Activated naive CD4-positive, alpha-beta T cell treated with anti-CD3 and anti-CD28 coated beads for 36 hours (primary cell): ENCODE measurements around the gene PDSS2. TPM values are rescaled to one million over a fixed set of nuclear protein-coding genes. Genes with fewer than 3 reads are reported as not detected.
"Not testable (repeated sequence)": the region's sequence is repeated elsewhere in the genome, so short reads cannot be mapped to it uniquely, and the experiment has no call there.

Experiments used
- CTCF ChIA-PET: fragments of 350-600 bp; sonication (Branson Sonifier 250); formaldehyde crosslinking; loops from one replicate; lab custom pipeline; 2021; ENCODE audit warnings: antibody characterized with exemption; lab: Charles Lee
- DNase-seq: peaks from one replicate; pipeline ENCODE4 v3.0.0-alpha.2; 2020
- H3K27ac Mint-ChIP-seq: one replicate; pipeline ENCODE4 v1.8.0; 2021; ENCODE audit warnings: mild to moderate bottlenecking, mixed read lengths
- H3K27me3 Mint-ChIP-seq: one replicate; pipeline ENCODE4 v1.8.0; 2021; ENCODE audit warnings: low read depth, mixed read lengths
- H3K36me3 Mint-ChIP-seq: one replicate; pipeline ENCODE4 v1.8.0; 2021; ENCODE audit warnings: low read depth, mixed read lengths
- H3K4me1 Mint-ChIP-seq: one replicate; pipeline ENCODE4 v1.8.0; 2021; ENCODE audit warnings: low read depth, mixed read lengths
- H3K4me3 Mint-ChIP-seq: one replicate; pipeline ENCODE4 v1.8.0; 2021; ENCODE audit warnings: mild to moderate bottlenecking, moderate library complexity, mixed read lengths
- H3K9me3 Mint-ChIP-seq: one replicate; pipeline ENCODE4 v1.8.0; 2021; ENCODE audit warnings: mixed read lengths
- intact Hi-C: fragments of 100-400 bp; cut with micrococcal nuclease; formaldehyde crosslinking; loops from one replicate; pipeline ENCODE4 v1.15.1; 2023
- total RNA-seq, 2 experiments: library from RNA; stranded (reverse); gene quantifications; one replicate each; pipeline ENCODE4 v1.2.3, GENCODE V29; 2021

Gene PDSS2
- total RNA-seq, 2 experiments from 2014 or later = 10.5 to 11.3 TPM

GRCh38 chr6:107321793-107322192 is 137.6 kb downstream of the PDSS2 start:
- Mint-ChIP-seq H3K4me1 (peaks cover 19% of the 10 kb centered on the region), H3K27me3 (no peaks in the 10 kb centered on the region), H3K36me3 (peaks cover 3% of the 10 kb centered on the region), H3K9me3 (no peaks in the 10 kb centered on the region), H3K4me3 (no peak overlapping the region), H3K27ac (peak overlapping the region; percentile 1)
- intact Hi-C loops = no loop called here
- no peak for DNase-seq
- CTCF ChIA-PET = no interaction called here

GRCh38 chr6:107319906-107320530 is 139.3 kb downstream of the PDSS2 start:
- CTCF ChIA-PET = interaction anchor here (0.7 to 2.5 kb wide), 3 partner anchors 9 to 353 kb away, joined by 3 to 6 read pairs (median 4); partner anchors contain the start of gene PDSS2
- H3K27me3 Mint-ChIP-seq = no peaks in the 10 kb centered on the region
- intact Hi-C loops = loop anchor here (5.0 to 10.0 kb wide), 2 partner anchors 552 to 735 kb away; no protein-coding TSS in a partner anchor

GRCh38 chr6:107318100-107318736 is 141.1 kb downstream of the PDSS2 start:
- CTCF ChIA-PET = interaction anchor here (0.7 to 3.7 kb wide), 24 partner anchors 11 to 530 kb away, joined by 3 to 14 read pairs (median 4); partner anchors contain the start of gene PDSS2
- Mint-ChIP-seq H3K36me3 (no peaks in the 10 kb centered on the region), H3K4me1 (peaks cover 17% of the 10 kb centered on the region), H3K9me3 (no peaks in the 10 kb centered on the region), H3K27me3 (no peaks in the 10 kb centered on the region), H3K27ac (no peak overlapping the region), H3K4me3 (no peak overlapping the region)
- intact Hi-C loops = loop anchor here (1.0 to 10.0 kb wide), 6 partner anchors 141 to 737 kb away; partner anchors contain the start of genes PDSS2 and SOBP
- DNase-seq = peak; percentile 62

More at GRCh38 chr6:107319906-107320530, 139.3 kb downstream of the PDSS2 start:
- Mint-ChIP-seq H3K27ac (no peak overlapping the region), H3K36me3 (peaks cover 1% of the 10 kb centered on the region), H3K4me3 (no peak overlapping the region), H3K9me3 (no peaks in the 10 kb centered on the region), H3K4me1 (peaks cover 19% of the 10 kb centered on the region)
- no peak for DNase-seq

GRCh38 chr6:107315114-107315513 is 144.2 kb downstream of the PDSS2 start:
- Mint-ChIP-seq H3K27ac (no peak overlapping the region), H3K9me3 (no peaks in the 10 kb centered on the region)
- CTCF ChIA-PET = interaction anchor here (0.7 kb wide), 1 partner anchor 333 kb away, joined by 3 read pairs; no protein-coding TSS in a partner anchor

GRCh38 chr6:107314531-107314939 is 144.8 kb downstream of the PDSS2 start:
- CTCF ChIA-PET = no interaction called here
- Mint-ChIP-seq H3K27ac (no peak overlapping the region), H3K27me3 (no peaks in the 10 kb centered on the region), H3K36me3 (no peaks in the 10 kb centered on the region), H3K4me3 (no peak overlapping the region), H3K4me1 (no peaks in the 10 kb centered on the region), H3K9me3 (no peaks in the 10 kb centered on the region)
- DNase-seq = no peak
- intact Hi-C loops = loop anchor here (10.0 kb wide), 1 partner anchor 740 kb away; no protein-coding TSS in a partner anchor

More at GRCh38 chr6:107315114-107315513, 144.2 kb downstream of the PDSS2 start:
- no peaks in the 10 kb centered on the region for H3K27me3 Mint-ChIP-seq
- H3K4me1 Mint-ChIP-seq = no peaks in the 10 kb centered on the region
- no peak for DNase-seq
- no peaks in the 10 kb centered on the region for H3K36me3 Mint-ChIP-seq
- intact Hi-C loops = loop anchor here (5.0 to 10.0 kb wide), 2 partner anchors 557 to 740 kb away; no protein-coding TSS in a partner anchor
- H3K4me3 Mint-ChIP-seq = no peak overlapping the region

- DNase-seq = no peak
- intact Hi-C loops = loop anchor here (10.0 kb wide), 1 partner anchor 741 kb away; no protein-coding TSS in a partner anchor
- Mint-ChIP-seq H3K4me3 (no peak overlapping the region), H3K27me3 (no peaks in the 10 kb centered on the region), H3K9me3 (no peaks in the 10 kb centered on the region), H3K36me3 (peaks cover under 1% of the 10 kb centered on the region), H3K27ac (no peak overlapping the region), H3K4me1 (no peaks in the 10 kb centered on the region)
- CTCF ChIA-PET = no interaction called here
Measured at GRCh38 chr6:107313776-107314175, 145.6 kb downstream of the PDSS2 start.

GRCh38 chr6:107310362-107310761 is 149.0 kb downstream of the PDSS2 start:
- Mint-ChIP-seq H3K36me3 (peaks cover 4% of the 10 kb centered on the region), H3K9me3 (no peaks in the 10 kb centered on the region), H3K4me3 (no peak overlapping the region), H3K27me3 (no peaks in the 10 kb centered on the region), H3K4me1 (peaks cover 2% of the 10 kb centered on the region), H3K27ac (no peak overlapping the region)
- DNase-seq = no peak
- intact Hi-C loops = loop anchor here (10.0 kb wide), 1 partner anchor 744 kb away; no protein-coding TSS in a partner anchor
- CTCF ChIA-PET = interaction anchor here (0.6 kb wide), 1 partner anchor 277 kb away, joined by 3 read pairs; no protein-coding TSS in a partner anchor

- H3K36me3 Mint-ChIP-seq = peaks cover 4% of the 10 kb centered on the region
- H3K9me3 Mint-ChIP-seq = no peaks in the 10 kb centered on the region
- no peaks in the 10 kb centered on the region for H3K27me3 Mint-ChIP-seq
- CTCF ChIA-PET = no interaction called here
- H3K4me1 Mint-ChIP-seq = peaks cover 12% of the 10 kb centered on the region
- no peak for DNase-seq
- H3K4me3 Mint-ChIP-seq = no peak overlapping the region
- H3K27ac Mint-ChIP-seq = no peak overlapping the region
- intact Hi-C loops = loop anchor here (10.0 kb wide), 1 partner anchor 284 kb away; the partner anchor contains the start of gene MTRES1
Measured at GRCh38 chr6:107308677-107309076, 150.7 kb downstream of the PDSS2 start.

GRCh38 chr6:107305994-107306393 is 153.4 kb downstream of the PDSS2 start:
- H3K9me3 Mint-ChIP-seq, H3K4me3 Mint-ChIP-seq, H3K27me3 Mint-ChIP-seq, DNase-seq, CTCF ChIA-PET, H3K36me3 Mint-ChIP-seq, H3K27ac Mint-ChIP-seq: not testable (repeated sequence)
- intact Hi-C loops = loop anchor here (10.0 kb wide), 1 partner anchor 281 kb away; the partner anchor contains the start of gene MTRES1
- peaks cover 12% of the 10 kb centered on the region for H3K4me1 Mint-ChIP-seq

- intact Hi-C loops = loop anchor here (10.0 kb wide), 1 partner anchor 281 kb away; the partner anchor contains the start of gene MTRES1
- Mint-ChIP-seq H3K27ac (no peak overlapping the region), H3K4me3 (no peak overlapping the region), H3K4me1 (peaks cover 12% of the 10 kb centered on the region), H3K27me3 (no peaks in the 10 kb centered on the region), H3K9me3 (no peaks in the 10 kb centered on the region), H3K36me3 (peaks cover 4% of the 10 kb centered on the region)
- DNase-seq = no peak
- CTCF ChIA-PET = no interaction called here
Measured at GRCh38 chr6:107305391-107305790, 154.0 kb downstream of the PDSS2 start.

- Mint-ChIP-seq H3K36me3 (peaks cover 4% of the 10 kb centered on the region), H3K27me3 (no peaks in the 10 kb centered on the region), H3K4me1 (peaks cover 12% of the 10 kb centered on the region), H3K4me3 (no peak overlapping the region), H3K9me3 (no peaks in the 10 kb centered on the region), H3K27ac (no peak overlapping the region)
- intact Hi-C loops = loop anchor here (10.0 kb wide), 1 partner anchor 280 kb away; the partner anchor contains the start of gene MTRES1
- peak; percentile 58 for DNase-seq
- CTCF ChIA-PET = interaction anchor here (1.2 to 1.9 kb wide), 2 partner anchors 12 to 13 kb away, joined by 3 to 7 read pairs; no protein-coding TSS in a partner anchor
Measured at GRCh38 chr6:107304421-107305025, 154.8 kb downstream of the PDSS2 start.

- Mint-ChIP-seq H3K4me1 (peaks cover 2% of the 10 kb centered on the region), H3K27me3 (no peaks in the 10 kb centered on the region), H3K36me3 (peaks cover 1% of the 10 kb centered on the region), H3K4me3 (no peak overlapping the region), H3K9me3 (no peaks in the 10 kb centered on the region), H3K27ac (no peak overlapping the region)
- intact Hi-C loops = no loop called here
- CTCF ChIA-PET = interaction anchor here (0.7 to 1.3 kb wide), 2 partner anchors 50 to 324 kb away, joined by 3 to 4 read pairs; no protein-coding TSS in a partner anchor
- DNase-seq = no peak
Measured at GRCh38 chr6:107293350-107293749, 166.0 kb downstream of the PDSS2 start.
